Esophagus muscularis mucosa (tissue), 4 donors: Measurements from ENCODE around the gene LRRC63. TPM values are rescaled to one million over a fixed set of nuclear protein-coding genes. Genes with fewer than 3 reads are reported as not detected.

Source experiments
- DNase-seq: peaks from one replicate; pipeline ENCODE4 v3.0.0-alpha.2; 2017; ENCODE audit errors: extremely low spot score
- H3K27ac ChIP-seq, 4 donors: fragments of 200-600 bp; sonication (generic); replicated peaks in 1 of 4; 1 replicate in 3 of 4; 2 replicates in 1 of 4; pipeline ENCODE4 v1.5.1; 2016 to 2019; ENCODE audit warnings: mild to moderate bottlenecking in 1 of 4
- H3K27me3 ChIP-seq, 4 donors: fragments of 200-600 bp; sonication (generic); one replicate each; pipeline versions ENCODE4 v1.5.1 to v1.6.0; 2016 to 2019
- H3K36me3 ChIP-seq, 4 donors: fragments of 200-600 bp; sonication (generic); one replicate each; pipeline ENCODE4 v1.5.1; 2016 to 2019
- H3K4me1 ChIP-seq, 4 donors: fragments of 200-600 bp; sonication (generic); one replicate each; pipeline ENCODE4 v1.5.1; 2016 to 2019
- H3K4me3 ChIP-seq, 4 donors: fragments of 200-600 bp; sonication (generic); 1 replicate in 2 of 4; 2 replicates in 2 of 4; pipeline ENCODE4 v1.5.1; 2016 to 2019; ENCODE audit warnings: mild to moderate bottlenecking in 4 of 4, moderate library complexity in 1 of 4
- H3K9me3 ChIP-seq, 4 donors: fragments of 200-600 bp; sonication (generic); 1 replicate in 3 of 4; 2 replicates in 1 of 4; pipeline ENCODE4 v1.5.1; 2016 to 2019
- EP300 ChIP-seq: sonication (generic); formaldehyde crosslinking; IDR thresholded peaks from one replicate; pipeline ENCODE4 v1.6.1; 2017; ENCODE audit warnings: antibody characterized with exemption
- POLR2A ChIP-seq: fragments of 450-650 bp; IDR thresholded peaks from one replicate; pipeline ENCODE4 v1.6.1; 2017; ENCODE audit warnings: antibody characterized with exemption, moderate library complexity, mild to moderate bottlenecking, low read depth
- POLR2AphosphoS5 ChIP-seq, 2 donors: sonication (generic); formaldehyde crosslinking; IDR thresholded peaks; one replicate each; pipeline ENCODE4 v1.6.1; 2017; ENCODE audit warnings: antibody characterized with exemption in 2 of 2
- WGBS: methylation state at CpG from one replicate; pipeline ENCODE4 v1.1.5; 2018; 5-methylcytosine and 5-hydroxymethylcytosine counted together
- intact Hi-C: fragments of 100-400 bp; cut with DNase I; formaldehyde crosslinking; loops from one replicate; pipeline ENCODE4 v1.15.1; 2023
- total RNA-seq, 4 donors: library from RNA; depleted of rRNA; stranded (reverse); fragments of >200 nt; gene quantifications; one replicate each; pipeline versions ENCODE4 v1.1.0 to v1.2.1, GENCODE V29; 2016
- TF ChIP-seq, protein P1 (sequence below), 3 experiments: fragments of 200-600 bp in 2 of 3; fragments of 450-650 bp in 1 of 3; sonication (generic) in 2 of 3; IDR thresholded peaks; one replicate each; pipeline ENCODE4 v1.5.1; 2017 to 2019; ENCODE audit warnings: antibody characterized with exemption in 3 of 3, mild to moderate bottlenecking in 2 of 3, moderate library complexity in 1 of 3

LRRC63 gene
- total RNA-seq, 4 donors from 2014 or later: 0.19 TPM; not detected in 3

DNA sequence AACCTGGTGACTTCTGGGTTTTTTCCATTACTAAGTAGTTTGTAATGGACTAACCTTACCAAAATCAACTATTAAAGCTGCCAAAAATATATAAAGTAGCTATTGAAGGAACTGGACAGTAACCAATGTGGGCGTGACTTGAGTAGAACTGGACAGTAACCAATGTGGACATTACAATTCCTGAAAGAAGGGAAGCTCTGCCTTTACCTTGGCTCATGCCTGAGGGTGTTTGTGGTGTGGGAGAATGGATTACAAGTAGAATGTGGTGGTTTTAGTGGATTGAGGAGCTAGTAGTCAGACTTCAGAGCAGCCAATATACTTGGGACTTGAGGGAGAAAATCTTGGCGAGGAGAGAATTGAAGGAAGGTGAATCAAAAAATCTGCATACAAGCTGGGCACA lies 17.5 kb downstream of the LRRC63 start:
- Histone ChIP-seq H3K36me3 (no peaks in the 10 kb centered on the region), H3K4me1 (no peaks in the 10 kb centered on the region), H3K9me3 (peaks cover 0 to 27% (median 17%) of the 10 kb centered on the region in 4 donors), H3K27me3 (no peaks in the 10 kb centered on the region), H3K4me3 (no peak overlapping the region), H3K27ac (no peak overlapping the region)
- DNase-seq: no peak
- 95% methylated on average over 2 of the region's 2 CpGs for WGBS
- intact Hi-C loops: no loop called here
- no peak for TF ChIP-seq POLR2AphosphoS5 (IDR thresholded peaks at IDR 0.05)
- TF ChIP-seq, protein P1, sequence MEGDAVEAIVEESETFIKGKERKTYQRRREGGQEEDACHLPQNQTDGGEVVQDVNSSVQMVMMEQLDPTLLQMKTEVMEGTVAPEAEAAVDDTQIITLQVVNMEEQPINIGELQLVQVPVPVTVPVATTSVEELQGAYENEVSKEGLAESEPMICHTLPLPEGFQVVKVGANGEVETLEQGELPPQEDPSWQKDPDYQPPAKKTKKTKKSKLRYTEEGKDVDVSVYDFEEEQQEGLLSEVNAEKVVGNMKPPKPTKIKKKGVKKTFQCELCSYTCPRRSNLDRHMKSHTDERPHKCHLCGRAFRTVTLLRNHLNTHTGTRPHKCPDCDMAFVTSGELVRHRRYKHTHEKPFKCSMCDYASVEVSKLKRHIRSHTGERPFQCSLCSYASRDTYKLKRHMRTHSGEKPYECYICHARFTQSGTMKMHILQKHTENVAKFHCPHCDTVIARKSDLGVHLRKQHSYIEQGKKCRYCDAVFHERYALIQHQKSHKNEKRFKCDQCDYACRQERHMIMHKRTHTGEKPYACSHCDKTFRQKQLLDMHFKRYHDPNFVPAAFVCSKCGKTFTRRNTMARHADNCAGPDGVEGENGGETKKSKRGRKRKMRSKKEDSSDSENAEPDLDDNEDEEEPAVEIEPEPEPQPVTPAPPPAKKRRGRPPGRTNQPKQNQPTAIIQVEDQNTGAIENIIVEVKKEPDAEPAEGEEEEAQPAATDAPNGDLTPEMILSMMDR (IDR thresholded peaks at IDR 0.05): no peak
- no peak for TF ChIP-seq EP300
- no peak for TF ChIP-seq POLR2A

DNA sequence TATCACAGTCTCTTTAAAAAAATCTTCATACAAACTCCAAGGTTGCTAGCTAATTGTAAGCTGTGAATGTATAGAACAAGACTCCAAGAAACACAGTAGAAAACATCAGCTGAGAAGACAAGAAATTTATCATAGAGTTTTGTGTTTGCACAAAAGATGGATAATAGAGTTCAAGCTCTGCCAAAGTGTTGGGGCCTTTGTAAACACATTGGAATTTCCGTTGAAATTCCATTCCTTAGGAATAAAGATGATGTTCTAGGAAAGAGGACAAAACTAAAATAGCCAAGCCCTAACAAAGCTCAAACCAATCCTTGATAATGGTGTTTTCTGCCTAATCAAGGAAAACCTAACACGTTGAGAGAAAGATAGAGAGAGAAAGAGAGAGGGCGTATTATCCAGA lies 20.6 kb downstream of the LRRC63 start:
- no peaks in the 10 kb centered on the region for H3K4me1 ChIP-seq
- no peaks in the 10 kb centered on the region for H3K36me3 ChIP-seq
- DNase-seq: no peak
- no peak overlapping the region for H3K27ac ChIP-seq
- no peak overlapping the region for H3K4me3 ChIP-seq
- intact Hi-C loops: no loop called here
- H3K9me3 ChIP-seq: peaks cover 0 to 36% (median 26%) of the 10 kb centered on the region in 4 donors
- WGBS: 60% methylated on average over 3 of the region's 3 CpGs
- TF ChIP-seq EP300 (no peak), POLR2A (no peak)
- no peaks in the 10 kb centered on the region for H3K27me3 ChIP-seq

DNA sequence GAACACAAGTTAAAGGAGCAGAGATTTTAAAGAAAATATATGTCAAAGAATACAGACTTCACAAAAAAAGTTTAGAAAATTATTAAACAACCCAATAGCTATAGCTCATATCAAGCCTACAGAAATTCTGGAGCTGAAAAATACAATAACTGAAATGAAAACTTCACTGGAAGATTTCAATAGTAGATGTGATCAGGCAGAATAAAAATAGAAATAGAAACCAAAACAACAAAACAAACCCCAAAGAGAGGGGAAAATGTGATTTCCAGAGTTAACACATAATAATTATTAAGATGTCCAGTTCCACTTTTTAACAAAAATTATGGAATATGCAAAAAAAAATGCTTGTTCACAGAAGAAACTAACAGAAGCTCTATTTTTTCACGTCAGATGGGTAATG lies 23.6 kb downstream of the LRRC63 start:
- no peak for DNase-seq
- TF ChIP-seq POLR2AphosphoS5 (IDR thresholded peaks at IDR 0.05) (no peak), EP300 (no peak), POLR2A (no peak)
- TF ChIP-seq, protein P1 (IDR thresholded peaks at IDR 0.05): no peak
- Histone ChIP-seq H3K9me3 (peaks cover 0 to 23% (median 21%) of the 10 kb centered on the region in 4 donors), H3K4me3 (no peak overlapping the region), H3K36me3 (no peaks in the 10 kb centered on the region), H3K27ac (no peak overlapping the region), H3K27me3 (no peaks in the 10 kb centered on the region), H3K4me1 (no peaks in the 10 kb centered on the region)
- intact Hi-C loops: no loop called here
- 85% methylated on average over 1 of the region's 1 CpG for WGBS

DNA sequence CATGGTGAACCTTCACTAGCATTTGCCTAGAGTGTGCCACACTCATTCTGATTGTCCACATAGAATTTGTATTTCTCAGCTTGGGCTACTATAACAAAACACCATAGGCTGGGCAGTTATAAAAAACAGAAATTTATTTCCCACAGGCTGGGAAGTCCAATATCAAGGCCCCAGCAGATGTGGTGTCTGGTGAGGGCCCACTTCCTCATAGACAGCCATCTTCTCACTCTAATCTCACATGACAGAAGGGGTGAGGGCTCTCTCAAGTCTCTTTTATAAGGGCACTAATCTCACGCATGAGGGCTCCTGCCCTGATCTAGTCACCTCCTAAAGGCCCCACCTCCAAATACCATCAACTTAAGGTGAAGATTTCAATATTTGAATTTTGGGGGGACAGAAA lies 53.6 kb downstream of the LRRC63 start:
- Histone ChIP-seq H3K4me1 (no peaks in the 10 kb centered on the region), H3K4me3 (no peak overlapping the region), H3K27ac (no peak overlapping the region), H3K9me3 (no peaks in the 10 kb centered on the region), H3K36me3 (no peaks in the 10 kb centered on the region), H3K27me3 (peaks cover 0 to 8% (median 0%) of the 10 kb centered on the region in 4 donors)
- no peak for TF ChIP-seq POLR2AphosphoS5 (IDR thresholded peaks at IDR 0.05)
- 100% methylated on average over 1 of the region's 1 CpG for WGBS
- no peak for DNase-seq
- intact Hi-C loops: no loop called here

DNA sequence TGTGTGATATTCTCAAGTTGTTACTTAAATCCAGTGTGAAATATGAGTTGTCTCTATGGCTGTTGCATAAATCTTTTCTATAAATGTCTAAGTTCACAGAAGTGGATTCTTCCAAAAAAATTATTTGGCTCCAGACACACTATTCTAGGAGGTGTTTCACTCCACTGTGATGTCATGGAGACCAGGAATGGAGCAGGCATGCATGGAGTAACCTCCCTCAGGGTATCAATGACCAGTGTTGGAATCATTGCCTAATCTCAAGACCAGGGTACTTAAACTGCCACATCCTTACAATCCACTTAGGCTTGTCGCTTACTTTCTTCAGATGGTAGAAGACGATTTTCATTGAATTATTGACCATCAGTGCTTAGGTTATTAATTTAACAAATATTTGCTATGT lies 55.4 kb downstream of the LRRC63 start:
- Histone ChIP-seq H3K27me3 (peaks cover 0 to 8% (median 0%) of the 10 kb centered on the region in 4 donors), H3K27ac (no peak overlapping the region), H3K4me1 (no peaks in the 10 kb centered on the region), H3K9me3 (no peaks in the 10 kb centered on the region), H3K36me3 (no peaks in the 10 kb centered on the region), H3K4me3 (no peak overlapping the region)
- TF ChIP-seq POLR2AphosphoS5 (IDR thresholded peaks at IDR 0.05): no peak
- TF ChIP-seq, protein P1 (IDR thresholded peaks at IDR 0.05): no peak
- no peak for TF ChIP-seq POLR2A
- TF ChIP-seq EP300: no peak
- intact Hi-C loops: no loop called here
- DNase-seq: no peak
- 85% methylated on average over 2 of the region's 2 CpGs for WGBS

DNA sequence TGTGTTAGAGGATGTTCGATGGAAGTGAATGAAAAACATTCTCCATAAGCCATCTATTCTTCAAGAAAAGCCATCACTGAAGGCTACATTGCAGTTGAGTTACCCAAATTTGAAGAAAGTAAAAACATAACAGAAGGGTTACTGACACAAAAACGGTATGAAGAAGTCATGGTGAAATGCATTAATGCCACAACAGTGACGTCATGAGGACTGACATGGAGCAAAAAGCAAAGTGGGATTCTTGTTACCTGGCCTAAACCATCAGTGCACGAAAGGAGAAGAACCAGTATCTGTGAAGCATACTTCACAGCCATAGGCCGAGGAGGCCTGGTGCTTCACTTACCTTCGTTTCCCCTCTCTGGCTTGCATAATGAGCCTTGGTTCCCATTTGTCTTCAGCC lies 58.7 kb downstream of the LRRC63 start:
- TF ChIP-seq, protein P1 (IDR thresholded peaks at IDR 0.05): no peak
- TF ChIP-seq POLR2AphosphoS5 (IDR thresholded peaks at IDR 0.05): no peak
- no peak for TF ChIP-seq POLR2A
- no peak for TF ChIP-seq EP300
- intact Hi-C loops: no loop called here
- no peaks in the 10 kb centered on the region for H3K9me3 ChIP-seq
- no peaks in the 10 kb centered on the region for H3K4me1 ChIP-seq
- H3K27me3 ChIP-seq: peaks cover 0 to 3% (median 0%) of the 10 kb centered on the region in 4 donors
- H3K36me3 ChIP-seq: no peaks in the 10 kb centered on the region
- WGBS: 67% methylated on average over 6 of the region's 6 CpGs
- no peak for DNase-seq
- H3K4me3 ChIP-seq: no peak overlapping the region
- H3K27ac ChIP-seq: no peak overlapping the region
